Measurements from ENCODE around the gene STOML3.
A peak's percentile ranks its signal among the peaks of the same experiment; 100 is the strongest.
"Not testable (repeated sequence)": the region's sequence is repeated elsewhere in the genome, so short reads cannot be mapped to it uniquely, and the experiment has no call there.

Gene STOML3

GRCh38 chr13:39023761-39024160 lies 33.1 kb upstream of the STOML3 start:
- H3K27ac Mint-ChIP-seq (ENCODE audit: low read depth), result no peak overlapping the region
- ATAC-seq (replicated peaks; ENCODE audit: extremely low read depth, poor library complexity, severe bottlenecking) (no peak), DNase-seq (ENCODE audit: low spot score in 2 of 2) (no peak)
- peaks cover 63% of the 10 kb centered on the region for H3K36me3 Mint-ChIP-seq (ENCODE audit: insufficient read depth)
- H3K4me1 Mint-ChIP-seq, result peaks cover 7% of the 10 kb centered on the region
- H3K27me3 Mint-ChIP-seq, result no peaks in the 10 kb centered on the region
- no peak overlapping the region for H3K4me3 Mint-ChIP-seq
- no peaks in the 10 kb centered on the region for H3K9me3 Mint-ChIP-seq

GRCh38 chr13:39023316-39023715 lies 32.7 kb upstream of the STOML3 start:
- no peak overlapping the region for H3K4me3 Mint-ChIP-seq
- DNase-seq (ENCODE audit: low spot score in 2 of 2), result no peak
- H3K27ac Mint-ChIP-seq (ENCODE audit: low read depth), result no peak overlapping the region
- peaks cover 12% of the 10 kb centered on the region for H3K4me1 Mint-ChIP-seq
- ATAC-seq (replicated peaks; ENCODE audit: extremely low read depth, poor library complexity, severe bottlenecking), result no peak
- H3K36me3 Mint-ChIP-seq (ENCODE audit: insufficient read depth), result peaks cover 63% of the 10 kb centered on the region
- H3K9me3 Mint-ChIP-seq, result no peaks in the 10 kb centered on the region
- H3K27me3 Mint-ChIP-seq, result no peaks in the 10 kb centered on the region

DNA sequence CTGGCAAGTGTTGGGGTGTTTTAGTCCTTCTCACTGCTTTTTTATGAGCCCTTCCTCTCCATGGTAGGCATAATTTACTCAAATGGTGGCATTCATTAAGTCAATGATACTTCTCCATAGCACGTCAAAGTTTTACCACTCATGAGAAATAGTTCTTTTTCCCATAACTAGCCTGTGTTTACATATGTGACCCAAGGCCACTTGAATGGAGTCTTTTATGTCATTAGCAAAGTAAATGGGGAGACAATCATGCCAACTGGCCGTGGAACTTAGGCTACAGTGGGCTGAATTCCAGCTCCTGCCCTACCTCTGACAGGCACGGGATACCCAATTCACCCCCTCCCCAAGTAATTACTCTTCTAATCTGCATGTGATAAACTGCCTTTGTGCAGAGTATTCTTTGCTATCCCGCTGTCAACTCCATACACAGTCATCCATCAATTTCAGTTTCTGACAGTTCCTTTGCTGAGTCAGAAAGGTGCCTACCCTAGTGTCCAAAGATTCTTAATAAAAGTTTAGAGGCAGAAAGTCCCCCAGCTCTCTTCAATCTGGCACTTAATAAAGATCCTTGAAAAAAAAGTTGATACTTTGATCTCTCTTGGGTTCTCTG lies 30.3 kb upstream of the STOML3 start:
- no peak for DNase-seq (ENCODE audit: low spot score in 2 of 2)
- no peak overlapping the region for H3K27ac Mint-ChIP-seq (ENCODE audit: low read depth)
- ATAC-seq (replicated peaks; ENCODE audit: extremely low read depth, poor library complexity, severe bottlenecking), result no peak
- no peaks in the 10 kb centered on the region for H3K27me3 Mint-ChIP-seq
- H3K36me3 Mint-ChIP-seq (ENCODE audit: insufficient read depth), result peaks cover 63% of the 10 kb centered on the region
- no peak overlapping the region for H3K4me3 Mint-ChIP-seq
- H3K4me1 Mint-ChIP-seq, result peaks cover 13% of the 10 kb centered on the region
- H3K9me3 Mint-ChIP-seq, result no peaks in the 10 kb centered on the region

DNA sequence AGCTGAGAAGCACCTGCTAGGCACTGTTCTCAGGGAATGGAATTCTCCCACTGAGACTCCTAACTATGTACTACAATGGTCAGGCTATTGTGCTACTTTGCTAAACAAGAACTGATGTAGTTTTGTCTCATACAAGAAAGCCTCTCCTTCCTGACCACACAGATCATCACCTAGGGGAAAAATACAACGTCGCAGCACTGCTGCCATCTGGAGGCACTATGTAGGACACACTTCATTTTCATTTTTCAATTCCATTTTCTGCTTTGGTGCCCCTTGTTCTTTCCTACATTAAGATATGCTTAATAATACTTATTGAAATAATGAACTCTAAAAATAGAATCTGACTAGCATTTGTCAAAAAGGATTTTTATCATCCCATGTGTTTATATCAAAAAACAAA lies 26.2 kb upstream of the STOML3 start:
- H3K4me1 Mint-ChIP-seq, result peaks cover 13% of the 10 kb centered on the region
- H3K4me3 Mint-ChIP-seq, result no peak overlapping the region
- H3K36me3 Mint-ChIP-seq (ENCODE audit: insufficient read depth), result peaks cover 61% of the 10 kb centered on the region
- DNase-seq (ENCODE audit: low spot score in 2 of 2) (no peak), ATAC-seq (replicated peaks; ENCODE audit: extremely low read depth, poor library complexity, severe bottlenecking) (no peak)
- H3K27ac Mint-ChIP-seq (ENCODE audit: low read depth), result no peak overlapping the region
- H3K9me3 Mint-ChIP-seq, result no peaks in the 10 kb centered on the region
- no peaks in the 10 kb centered on the region for H3K27me3 Mint-ChIP-seq

DNA sequence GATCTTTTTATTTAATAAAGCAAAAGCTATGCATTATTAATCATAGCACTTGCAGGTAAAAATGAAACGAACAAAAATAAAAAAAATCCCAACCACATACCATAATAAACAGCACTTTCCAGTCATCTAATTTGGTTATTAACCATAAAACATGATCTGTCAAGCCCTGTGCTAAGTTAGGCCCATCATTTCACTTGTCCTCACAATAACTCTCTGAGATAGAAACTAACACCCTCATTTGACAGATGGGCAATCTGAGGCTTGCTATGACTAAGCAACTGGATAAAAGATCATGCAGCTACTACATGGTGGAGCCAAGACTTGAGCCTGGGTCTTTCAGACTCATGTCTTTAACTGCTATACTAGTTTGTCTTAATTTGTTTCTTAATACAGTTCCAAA lies 25.5 kb upstream of the STOML3 start:
- Mint-ChIP-seq H3K4me3 (no peak overlapping the region), H3K27me3 (no peaks in the 10 kb centered on the region), H3K36me3 (ENCODE audit: insufficient read depth) (peaks cover 60% of the 10 kb centered on the region), H3K27ac (ENCODE audit: low read depth) (no peak overlapping the region), H3K9me3 (no peaks in the 10 kb centered on the region), H3K4me1 (peaks cover 13% of the 10 kb centered on the region)
- peak; percentile 40 for ATAC-seq (replicated peaks; ENCODE audit: extremely low read depth, poor library complexity, severe bottlenecking)
- DNase-seq (ENCODE audit: low spot score in 2 of 2), result no peak

DNA sequence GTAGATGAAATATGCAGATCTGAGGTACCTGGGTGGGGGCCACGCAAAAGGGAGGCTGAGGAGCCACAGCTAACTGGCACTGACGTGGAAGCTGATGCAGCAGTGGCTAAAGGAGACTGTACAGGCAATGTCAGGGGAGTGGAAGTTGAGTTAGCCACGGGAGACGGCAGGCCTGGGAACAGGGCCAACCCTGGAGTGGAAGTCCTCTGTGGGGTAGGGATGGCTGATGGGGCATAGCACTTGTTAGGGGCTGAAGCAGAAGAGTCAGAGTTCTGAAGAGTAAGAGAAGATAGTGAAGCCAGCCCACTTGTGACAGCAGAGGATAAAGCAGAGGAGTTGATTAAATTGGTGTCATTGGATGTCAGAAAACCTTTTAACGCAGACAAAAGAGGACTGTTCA lies 22.8 kb upstream of the STOML3 start:
- Mint-ChIP-seq H3K27me3 (no peaks in the 10 kb centered on the region), H3K27ac (ENCODE audit: low read depth) (peak overlapping the region; percentile 23), H3K36me3 (ENCODE audit: insufficient read depth) (peaks cover 59% of the 10 kb centered on the region), H3K4me1 (peaks cover 7% of the 10 kb centered on the region), H3K4me3 (no peak overlapping the region), H3K9me3 (no peaks in the 10 kb centered on the region)
- DNase-seq (ENCODE audit: low spot score in 2 of 2), result no peak
- ATAC-seq (replicated peaks; ENCODE audit: extremely low read depth, poor library complexity, severe bottlenecking), result no peak

DNA sequence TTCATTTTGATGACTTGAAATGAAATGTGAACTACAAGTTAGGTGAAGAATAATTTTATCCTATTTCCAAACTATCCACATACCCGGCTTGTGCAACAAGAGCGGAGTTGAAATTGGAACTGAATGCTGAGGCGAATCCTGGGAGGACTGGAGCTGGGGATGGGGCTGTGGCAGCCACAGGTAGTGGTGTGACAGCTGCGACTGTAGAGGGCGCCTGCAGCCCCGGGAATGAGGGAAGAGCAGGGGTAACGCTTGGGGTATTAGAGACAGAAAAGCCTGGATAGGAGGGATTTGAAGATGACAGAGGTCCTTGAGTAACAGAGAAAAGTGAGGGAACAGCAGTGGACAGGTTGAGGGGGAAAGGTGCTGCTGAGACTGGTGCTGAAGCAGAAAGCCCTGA lies 22.0 kb upstream of the STOML3 start:
- no peaks in the 10 kb centered on the region for H3K4me1 Mint-ChIP-seq
- no peak for ATAC-seq (replicated peaks; ENCODE audit: extremely low read depth, poor library complexity, severe bottlenecking)
- H3K4me3 Mint-ChIP-seq, result no peak overlapping the region
- H3K27me3 Mint-ChIP-seq, result no peaks in the 10 kb centered on the region
- H3K9me3 Mint-ChIP-seq, result no peaks in the 10 kb centered on the region
- DNase-seq (ENCODE audit: low spot score in 2 of 2), result no peak
- peaks cover 52% of the 10 kb centered on the region for H3K36me3 Mint-ChIP-seq (ENCODE audit: insufficient read depth)
- peak overlapping the region; percentile 23 for H3K27ac Mint-ChIP-seq (ENCODE audit: low read depth)

DNA sequence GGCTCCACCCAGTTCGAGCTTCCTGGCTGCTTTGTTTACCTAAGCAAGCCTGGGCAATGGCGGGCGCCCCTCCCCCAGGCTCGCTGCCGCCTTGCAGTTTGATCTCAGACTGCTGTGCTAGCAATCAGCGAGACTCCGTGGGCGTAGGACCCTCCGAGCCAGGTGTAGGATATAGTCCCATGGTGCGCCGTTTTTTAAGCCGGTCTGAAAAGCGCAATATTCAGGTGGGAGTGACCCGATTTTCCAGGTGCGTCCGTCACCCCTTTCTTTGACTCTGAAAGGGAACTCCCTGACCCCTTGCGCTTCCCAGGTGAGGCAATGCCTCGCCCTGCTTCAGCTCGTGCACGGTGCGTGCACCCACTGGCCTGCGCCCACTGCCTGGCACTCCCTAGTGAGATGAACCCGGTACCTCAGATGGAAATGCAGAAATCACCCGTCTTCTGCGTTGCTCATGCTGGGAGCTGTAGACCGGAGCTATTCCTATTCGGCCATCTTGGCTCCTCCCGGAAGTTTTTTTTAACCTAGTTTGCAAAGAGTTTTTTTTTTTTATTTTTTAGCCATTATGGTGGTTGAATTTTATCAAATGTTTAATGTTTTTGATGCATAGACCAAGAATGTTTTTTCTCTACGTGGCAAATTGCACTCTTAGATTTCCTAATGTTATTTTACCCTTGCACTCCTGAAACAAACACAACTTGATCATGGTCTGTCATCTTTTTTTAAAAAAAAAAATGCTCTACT lies 15.9 kb upstream of the STOML3 start:
- H3K4me3 Mint-ChIP-seq; ATAC-seq (replicated peaks; ENCODE audit: extremely low read depth, poor library complexity, severe bottlenecking); H3K27me3 Mint-ChIP-seq; H3K9me3 Mint-ChIP-seq; DNase-seq (ENCODE audit: low spot score in 2 of 2); H3K27ac Mint-ChIP-seq (ENCODE audit: low read depth); H3K4me1 Mint-ChIP-seq: not testable (repeated sequence)
- H3K36me3 Mint-ChIP-seq (ENCODE audit: insufficient read depth), result peaks cover 14% of the 10 kb centered on the region

- Mint-ChIP-seq H3K36me3 (ENCODE audit: insufficient read depth) (no peaks in the 10 kb centered on the region), H3K4me1 (no peaks in the 10 kb centered on the region), H3K27me3 (no peaks in the 10 kb centered on the region), H3K4me3 (no peak overlapping the region), H3K9me3 (no peaks in the 10 kb centered on the region), H3K27ac (ENCODE audit: low read depth) (no peak overlapping the region)
- ATAC-seq (replicated peaks; ENCODE audit: extremely low read depth, poor library complexity, severe bottlenecking) (no peak), DNase-seq (ENCODE audit: low spot score in 2 of 2) (no peak)
Measured at GRCh38 chr13:38998739-38999138, 8.1 kb upstream of the STOML3 start.

DNA sequence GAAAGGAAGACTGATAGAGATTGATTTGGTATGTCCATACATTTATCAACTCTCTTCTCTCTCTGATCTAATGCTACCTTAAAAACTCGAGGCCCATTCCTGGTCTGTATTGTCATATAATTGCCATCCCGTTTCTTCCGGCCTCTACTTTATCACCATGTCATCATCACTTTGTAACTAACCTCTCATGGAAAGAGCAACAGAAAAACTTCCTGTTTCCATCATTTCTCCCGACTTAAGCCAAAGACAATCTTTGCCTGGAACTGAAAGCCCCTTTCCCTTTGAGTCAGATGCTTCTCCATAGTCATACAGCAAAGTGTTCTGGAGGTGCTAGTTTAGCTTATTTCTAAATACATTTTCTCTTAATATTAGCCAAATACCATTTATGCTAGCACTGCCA lies 2.8 kb upstream of the STOML3 start:
- ATAC-seq (replicated peaks; ENCODE audit: extremely low read depth, poor library complexity, severe bottlenecking), result no peak
- H3K9me3 Mint-ChIP-seq, result no peaks in the 10 kb centered on the region
- no peak for DNase-seq (ENCODE audit: low spot score in 2 of 2)
- no peaks in the 10 kb centered on the region for H3K27me3 Mint-ChIP-seq
- no peak overlapping the region for H3K27ac Mint-ChIP-seq (ENCODE audit: low read depth)
- H3K4me1 Mint-ChIP-seq, result no peaks in the 10 kb centered on the region
- no peaks in the 10 kb centered on the region for H3K36me3 Mint-ChIP-seq (ENCODE audit: insufficient read depth)
- H3K4me3 Mint-ChIP-seq, result no peak overlapping the region

GRCh38 chr13:38981096-38981495 lies 9.5 kb downstream of the STOML3 start:
- ATAC-seq (replicated peaks; ENCODE audit: extremely low read depth, poor library complexity, severe bottlenecking) (no peak), DNase-seq (ENCODE audit: low spot score in 2 of 2) (no peak)
- Mint-ChIP-seq H3K9me3 (peaks cover 8% of the 10 kb centered on the region), H3K36me3 (ENCODE audit: insufficient read depth) (no peaks in the 10 kb centered on the region), H3K27me3 (peaks cover 24% of the 10 kb centered on the region), H3K4me1 (no peaks in the 10 kb centered on the region), H3K4me3 (no peak overlapping the region), H3K27ac (ENCODE audit: low read depth) (no peak overlapping the region)

GRCh38 chr13:38980750-38981078 lies 9.9 kb downstream of the STOML3 start:
- no peak overlapping the region for H3K27ac Mint-ChIP-seq (ENCODE audit: low read depth)
- no peaks in the 10 kb centered on the region for H3K36me3 Mint-ChIP-seq (ENCODE audit: insufficient read depth)

DNA sequence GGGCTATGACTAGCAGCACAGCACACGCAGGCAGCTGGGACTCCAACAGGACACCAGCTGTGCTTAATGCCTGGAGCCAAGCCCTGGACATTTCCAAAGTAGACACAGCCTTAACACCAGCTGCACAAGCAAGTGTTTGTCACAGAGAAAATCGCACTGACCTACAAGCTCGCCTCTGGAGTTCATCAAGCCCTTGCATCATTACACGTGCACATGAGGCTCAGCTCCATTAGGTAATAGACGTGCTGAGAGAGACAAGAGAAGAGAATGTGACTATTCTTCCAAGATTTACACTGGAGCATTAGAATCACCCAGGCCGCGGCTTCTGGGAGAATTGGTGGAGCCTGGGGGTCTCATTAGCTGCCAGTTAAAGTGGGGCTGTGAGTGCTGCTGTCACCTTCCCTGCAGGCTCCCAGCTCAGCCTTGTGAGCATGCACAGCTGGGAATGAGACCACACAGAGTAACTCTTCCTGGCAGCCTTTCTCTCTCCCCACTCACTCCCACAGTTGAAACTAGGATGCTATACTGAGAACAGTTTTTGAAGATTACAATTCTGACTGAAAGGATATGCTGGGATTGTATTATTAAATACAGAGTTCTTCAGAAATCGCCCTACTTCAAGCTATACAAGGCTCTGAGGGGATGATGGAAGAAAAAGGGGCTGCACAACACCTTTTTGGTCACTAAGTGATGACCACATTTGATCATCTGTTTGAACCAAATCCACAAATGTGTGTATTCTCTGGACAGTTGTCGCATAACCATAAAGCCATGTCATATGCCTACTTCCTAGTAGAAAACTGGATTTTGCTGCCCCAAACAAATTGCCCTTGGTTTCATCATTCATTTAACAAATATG lies 10.5 kb downstream of the STOML3 start:
- H3K36me3 Mint-ChIP-seq (ENCODE audit: insufficient read depth), result no peaks in the 10 kb centered on the region
- ATAC-seq (replicated peaks; ENCODE audit: extremely low read depth, poor library complexity, severe bottlenecking), result no peak
- peaks cover 24% of the 10 kb centered on the region for H3K27me3 Mint-ChIP-seq
- no peak overlapping the region for H3K27ac Mint-ChIP-seq (ENCODE audit: low read depth)
- no peak for DNase-seq (ENCODE audit: low spot score in 2 of 2)
- H3K4me1 Mint-ChIP-seq, result no peaks in the 10 kb centered on the region
- H3K9me3 Mint-ChIP-seq, result peaks cover 8% of the 10 kb centered on the region
- no peak overlapping the region for H3K4me3 Mint-ChIP-seq

More at GRCh38 chr13:38980750-38981078, 9.9 kb downstream of the STOML3 start:
- peaks cover 8% of the 10 kb centered on the region for H3K9me3 Mint-ChIP-seq
- no peak for DNase-seq (ENCODE audit: low spot score in 2 of 2)
- peaks cover 24% of the 10 kb centered on the region for H3K27me3 Mint-ChIP-seq
- H3K4me3 Mint-ChIP-seq, result no peak overlapping the region
- ATAC-seq (replicated peaks; ENCODE audit: extremely low read depth, poor library complexity, severe bottlenecking), result no peak
- no peaks in the 10 kb centered on the region for H3K4me1 Mint-ChIP-seq
